ENCODE measurements around the gene NXPE4.

The NXPE4 gene

DNA sequence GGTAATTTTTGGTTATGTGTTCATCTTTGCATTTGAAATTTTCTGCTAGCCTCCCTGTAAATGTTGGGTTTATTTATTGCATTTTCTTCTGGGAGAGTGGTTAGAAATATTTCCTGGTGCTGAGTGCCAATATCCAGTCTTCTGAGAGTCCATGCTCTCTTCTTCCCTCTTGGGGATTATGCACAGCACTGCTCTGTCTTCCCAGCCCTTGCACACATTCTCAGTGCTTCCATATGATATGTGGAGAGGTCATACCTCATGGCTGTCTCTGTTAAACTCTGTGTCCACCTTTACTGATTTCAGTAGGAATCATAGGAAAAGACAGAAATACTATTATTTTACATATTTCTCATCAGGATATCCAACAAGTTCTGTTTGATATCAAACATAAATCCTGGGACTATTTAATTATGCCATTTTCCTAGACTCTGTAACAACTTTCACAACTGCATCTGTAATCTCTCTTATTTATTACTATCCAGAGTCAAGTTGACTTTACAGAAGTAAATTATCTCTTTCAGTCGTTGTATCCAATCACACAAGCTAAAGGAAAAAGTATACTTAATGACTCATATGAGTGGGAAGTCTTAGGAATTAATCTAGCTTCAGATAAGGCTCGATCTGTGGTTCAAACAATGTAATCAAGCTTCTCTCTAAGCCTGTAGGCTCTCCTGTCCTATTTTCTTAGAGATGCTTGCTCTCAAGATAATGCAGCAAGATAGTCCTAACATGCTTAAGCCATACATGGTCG is 33.2 kb downstream of the NXPE4 start:
- Histone ChIP-seq H3K27me3 (ENCODE audit: low read depth, low read length) (0 out of 2 replicates have a peak, but pooled peaks cover 4% of the 10 kb centered on the region), H3K4me1 (ENCODE audit: low read length) (no peaks in the 10 kb centered on the region), H3K4me3 (ENCODE audit: low read length) (no peak overlapping the region), H2AFZ (ENCODE audit: low read depth, low read length) (no peak overlapping the region), H4K20me1 (ENCODE audit: insufficient read depth, low read length) (no peaks in the 10 kb centered on the region), H3K36me3 (replicated peaks; ENCODE audit: low read depth, low read length) (no peaks in the 10 kb centered on the region), H3K27ac (ENCODE audit: low read length) (no peak overlapping the region), H3K4me2 (ENCODE audit: low read length) (no peak overlapping the region), H3K9me3 (ENCODE audit: insufficient read depth, low read length) (no peaks in the 10 kb centered on the region), H3K79me2 (ENCODE audit: low read length) (no peaks in the 10 kb centered on the region), H3K9ac (ENCODE audit: low read length) (no peak overlapping the region)
- no peak for TF ChIP-seq EZH2phosphoT487 (IDR thresholded peaks at IDR 0.05; ENCODE audit: low read depth)
- TF ChIP-seq CTCF (IDR thresholded peaks at IDR 0.05; ENCODE audit: low read depth, low read length) = no peak

DNA sequence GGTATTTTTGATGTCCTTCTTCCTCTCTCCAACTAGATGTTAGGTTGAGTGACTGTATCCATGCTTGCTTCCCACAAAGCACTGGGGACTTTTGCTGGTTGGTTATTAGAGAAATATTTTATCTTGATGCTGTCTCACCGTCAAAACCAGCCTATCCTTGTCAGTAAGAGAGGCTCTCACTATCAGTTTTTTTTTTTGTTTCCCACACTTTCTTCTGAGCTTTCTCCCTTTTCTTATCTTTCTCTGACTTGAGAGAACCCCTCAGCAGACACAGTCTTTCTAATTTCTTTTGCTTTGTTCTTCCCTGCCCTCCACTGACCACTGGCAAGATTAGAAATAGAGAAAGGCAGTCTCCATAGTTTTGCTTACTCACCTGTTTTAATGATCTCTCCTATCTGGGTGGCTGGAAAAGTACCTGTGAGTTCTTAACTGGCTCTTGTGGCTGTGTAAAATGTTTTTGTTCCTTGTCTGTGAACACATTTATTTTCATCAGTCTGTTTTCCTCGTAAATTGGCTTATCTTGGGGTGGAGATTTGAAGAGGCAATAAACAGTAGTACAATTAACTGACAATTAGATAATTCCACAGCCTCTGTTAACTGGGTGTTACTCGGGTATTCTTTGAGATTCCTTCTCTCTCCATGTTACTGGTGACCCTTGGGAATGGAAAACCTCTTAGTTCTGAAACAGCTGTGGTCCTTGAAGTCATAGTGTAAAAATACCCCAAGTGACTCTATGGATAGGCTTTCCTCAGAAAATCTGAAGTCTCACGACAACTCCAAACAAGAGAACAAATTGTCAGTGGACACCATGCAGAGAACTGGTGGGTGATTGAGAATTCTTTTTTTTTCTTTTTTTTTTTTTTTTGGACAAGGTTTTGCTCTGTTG is 35.9 kb downstream of the NXPE4 start, which contains the start of gene NXPE1:
Gene NXPE1 (minus strand): TSS at position 457 of the 886 bp plus-strand sequence. CDS start 8,680 bp downstream, outside the sequence.
- no peak for TF ChIP-seq EZH2phosphoT487 (IDR thresholded peaks at IDR 0.05; ENCODE audit: low read depth)
- TF ChIP-seq CTCF (IDR thresholded peaks at IDR 0.05; ENCODE audit: low read depth, low read length) = no peak
- H4K20me1 ChIP-seq (ENCODE audit: insufficient read depth, low read length) = no peaks in the 10 kb centered on the region
- H3K36me3 ChIP-seq (replicated peaks; ENCODE audit: low read depth, low read length) = no peaks in the 10 kb centered on the region
- H3K27me3 ChIP-seq (ENCODE audit: low read depth, low read length) = 0 out of 2 replicates have a peak, but pooled peaks cover 4% of the 10 kb centered on the region
- no peak within 1 kb of the TSS for H3K4me2 ChIP-seq (ENCODE audit: low read length)
- H3K9me3 ChIP-seq (ENCODE audit: insufficient read depth, low read length) = no peaks in the 10 kb centered on the region
- no peak within 1 kb of the TSS for H2AFZ ChIP-seq (ENCODE audit: low read depth, low read length)
- no peaks in the 10 kb centered on the region for H3K79me2 ChIP-seq (ENCODE audit: low read length)
- no peak within 1 kb of the TSS for H3K27ac ChIP-seq (ENCODE audit: low read length)
- no peak within 1 kb of the TSS for H3K9ac ChIP-seq (ENCODE audit: low read length)
- H3K4me1 ChIP-seq (ENCODE audit: low read length) = no peaks in the 10 kb centered on the region
- no peak within 1 kb of the TSS for H3K4me3 ChIP-seq (ENCODE audit: low read length)

DNA sequence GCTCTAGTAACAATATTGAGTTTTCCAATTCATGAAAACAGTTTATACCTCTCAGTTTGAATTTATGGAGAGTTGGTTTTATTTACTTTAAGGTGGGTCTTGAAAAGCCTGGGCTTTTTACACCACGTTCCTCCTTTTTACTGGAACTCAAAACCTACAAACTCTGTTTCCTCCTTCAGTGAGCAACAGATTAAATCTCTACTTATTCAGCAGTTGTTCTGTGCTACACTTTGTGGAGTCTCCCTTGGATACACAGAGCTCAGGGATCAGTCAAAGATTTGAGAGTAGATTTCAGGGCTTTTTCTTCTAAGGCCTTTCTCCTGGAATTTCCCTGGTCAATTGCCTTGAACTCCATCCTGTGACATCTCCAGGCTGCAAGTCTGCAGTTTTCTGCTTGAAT is 39.5 kb downstream of the NXPE4 start:
- no peak overlapping the region for H3K4me3 ChIP-seq (ENCODE audit: low read length)

More for the DNA sequence above, 39.5 kb downstream of the NXPE4 start:
- Histone ChIP-seq H3K9ac (ENCODE audit: low read length) (no peak overlapping the region), H3K4me1 (ENCODE audit: low read length) (no peaks in the 10 kb centered on the region), H3K36me3 (replicated peaks; ENCODE audit: low read depth, low read length) (no peaks in the 10 kb centered on the region), H3K4me2 (ENCODE audit: low read length) (no peak overlapping the region), H3K9me3 (ENCODE audit: insufficient read depth, low read length) (no peaks in the 10 kb centered on the region), H3K27ac (ENCODE audit: low read length) (no peak overlapping the region), H2AFZ (ENCODE audit: low read depth, low read length) (no peak overlapping the region), H3K27me3 (ENCODE audit: low read depth, low read length) (0 out of 2 replicates have a peak, but pooled peaks cover 4% of the 10 kb centered on the region), H3K79me2 (ENCODE audit: low read length) (no peaks in the 10 kb centered on the region), H4K20me1 (ENCODE audit: insufficient read depth, low read length) (no peaks in the 10 kb centered on the region)
- TF ChIP-seq EZH2phosphoT487 (IDR thresholded peaks at IDR 0.05; ENCODE audit: low read depth) = no peak
- TF ChIP-seq CTCF (IDR thresholded peaks at IDR 0.05; ENCODE audit: low read depth, low read length) = no peak
